ENCODE measurements around the gene RGMB. TPM values are rescaled to one million over a fixed set of nuclear protein-coding genes. Genes with fewer than 3 reads are reported as not detected.

The RGMB gene
- total RNA-seq, 2 donors from 2014 or later, result 60.2 to 71.6 TPM

DNA sequence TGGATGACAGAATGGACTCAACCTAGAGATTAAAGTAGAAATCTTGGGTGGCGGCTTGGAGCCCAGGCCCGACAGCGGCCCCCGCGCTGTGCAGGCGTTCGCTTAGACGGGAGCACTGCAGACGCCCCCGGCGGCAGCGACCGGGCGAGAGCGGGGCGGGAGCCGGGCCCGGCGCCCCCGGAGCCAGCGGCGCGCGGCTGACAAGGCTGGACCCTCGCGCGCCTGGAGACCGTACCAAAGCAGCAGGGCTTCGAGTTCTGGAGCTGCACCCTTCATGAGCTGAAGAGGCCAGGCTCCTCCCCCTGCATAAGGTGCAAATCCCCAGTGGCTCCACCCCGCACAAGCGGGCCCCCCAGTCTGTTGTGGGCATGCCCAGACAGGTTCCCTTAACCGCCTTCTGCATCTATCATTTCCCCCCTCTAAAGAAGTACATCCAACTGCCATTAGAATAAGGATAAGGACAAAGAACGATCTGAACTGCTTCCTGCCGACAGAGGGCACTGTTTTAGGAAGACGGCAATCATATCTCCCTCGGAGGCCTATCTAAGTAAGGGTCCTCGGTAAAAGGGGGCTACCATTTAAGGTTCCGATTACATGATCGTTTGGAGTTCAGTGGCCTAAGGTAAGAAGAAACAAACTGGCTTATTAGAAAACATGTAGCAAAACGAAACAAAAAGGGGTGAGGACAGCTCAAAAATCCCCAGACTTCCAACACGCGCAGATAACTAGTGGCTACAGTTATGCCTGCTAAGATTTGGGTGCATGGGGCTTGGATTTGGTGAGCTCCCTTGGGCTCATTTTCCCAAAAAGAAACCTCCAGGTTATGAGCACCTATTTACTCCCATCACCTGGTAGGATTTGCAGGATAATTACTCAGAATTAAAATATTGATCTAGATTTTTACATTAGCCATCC, 66.3 kb downstream of the RGMB start:
- Mint-ChIP-seq H3K27ac (no peak overlapping the region), H3K4me1 (no peaks in the 10 kb centered on the region), H3K4me3 (peak overlapping the region; percentile 3), H3K27me3 (ENCODE audit: insufficient read depth) (no peaks in the 10 kb centered on the region), H3K36me3 (ENCODE audit: low read depth) (peaks cover 2% of the 10 kb centered on the region), H3K9me3 (peaks cover 23% of the 10 kb centered on the region)
- DNase-seq, result peak; percentile 48
- H3K36me3 ChIP-seq (ENCODE audit: control insufficient read depth, insufficient read depth, low read length), result no peaks in the 10 kb centered on the region
- H3K9me3 ChIP-seq (ENCODE audit: control insufficient read depth, low read length), result peaks cover 19% of the 10 kb centered on the region
- H3K4me3 ChIP-seq (ENCODE audit: low read length), result no peak overlapping the region
- H3K4me1 ChIP-seq (ENCODE audit: control insufficient read depth, insufficient read depth, low read length), result no peaks in the 10 kb centered on the region
- peak; percentile 67 for TF ChIP-seq CTCF (conservative IDR thresholded peaks at IDR 0.05)
- no peaks in the 10 kb centered on the region for H3K27me3 ChIP-seq (ENCODE audit: control insufficient read depth, insufficient read depth, low read length, poor library complexity, severe bottlenecking)
- H3K27ac ChIP-seq (ENCODE audit: low read depth, low read length), result no peak overlapping the region
- H3K9ac ChIP-seq (ENCODE audit: extremely low read depth, low read length, poor library complexity, severe bottlenecking), result no peak overlapping the region
- WGBS, 2 experiments (ENCODE audit: insufficient coverage in 1 of 2, insufficient read length in 1 of 2), result 95 to 96% methylated on average over 33 to 42 of the region's 42 CpGs

DNA sequence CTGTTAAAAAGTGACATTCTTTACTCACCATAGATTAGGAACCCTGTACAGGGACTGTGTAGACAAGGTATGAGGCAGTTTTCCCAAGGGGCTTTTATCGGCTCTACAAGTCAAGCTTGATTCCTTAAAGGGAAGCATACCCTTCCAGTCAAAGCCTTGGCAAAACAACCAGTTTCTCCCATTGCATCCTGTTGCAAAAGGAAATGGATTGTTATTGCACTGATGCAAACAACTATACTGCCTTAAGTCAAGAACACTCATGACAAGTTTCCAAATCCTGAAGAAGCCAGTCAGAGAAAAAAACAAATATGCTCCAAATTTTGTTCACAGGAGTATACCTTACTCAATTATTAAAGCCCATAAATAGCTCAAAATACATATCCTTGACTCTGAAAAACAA, 67.5 kb downstream of the RGMB start:
- no peak for TF ChIP-seq CTCF (conservative IDR thresholded peaks at IDR 0.05)
- no peak overlapping the region for H3K27ac Mint-ChIP-seq
- 95% methylated on average over 1 of the region's 1 CpG; no CpG with 5 or more reads in 1 of the 2 experiments for WGBS, 2 experiments (ENCODE audit: insufficient coverage in 1 of 2, insufficient read length in 1 of 2)

DNA sequence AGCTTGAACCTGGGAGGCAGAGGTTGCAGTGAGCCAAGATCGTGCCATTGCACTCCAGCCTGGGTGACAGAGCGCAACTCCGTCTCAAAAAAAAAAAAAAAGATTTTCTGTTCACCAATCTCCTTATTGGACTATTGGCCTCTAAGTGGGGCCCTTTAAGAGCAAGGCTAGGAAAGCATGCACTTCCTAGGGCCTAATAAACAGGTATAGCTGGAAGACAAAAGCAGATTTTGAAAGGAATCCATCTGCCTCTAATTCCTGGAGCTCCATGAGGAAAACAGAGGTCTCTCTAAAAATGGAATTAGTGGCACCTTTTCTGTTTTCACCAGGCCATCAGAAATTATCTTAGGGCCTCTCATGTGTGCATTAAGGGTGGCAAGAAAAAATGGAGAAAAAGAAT, 70.0 kb downstream of the RGMB start:
- no peak overlapping the region for H3K27ac ChIP-seq (ENCODE audit: low read depth, low read length)
- Mint-ChIP-seq H3K9me3 (peaks cover 44% of the 10 kb centered on the region), H3K36me3 (ENCODE audit: low read depth) (peaks cover 2% of the 10 kb centered on the region), H3K27ac (no peak overlapping the region), H3K27me3 (ENCODE audit: insufficient read depth) (no peaks in the 10 kb centered on the region), H3K4me3 (no peak overlapping the region), H3K4me1 (no peaks in the 10 kb centered on the region)
- no peaks in the 10 kb centered on the region for H3K36me3 ChIP-seq (ENCODE audit: control insufficient read depth, insufficient read depth, low read length)
- no peak overlapping the region for H3K4me3 ChIP-seq (ENCODE audit: low read length)
- peaks cover 27% of the 10 kb centered on the region for H3K9me3 ChIP-seq (ENCODE audit: control insufficient read depth, low read length)
- TF ChIP-seq CTCF (conservative IDR thresholded peaks at IDR 0.05), result no peak
- 96 to 99% methylated on average over 3 of the region's 3 CpGs for WGBS, 2 experiments (ENCODE audit: insufficient coverage in 1 of 2, insufficient read length in 1 of 2)
- no peak overlapping the region for H3K9ac ChIP-seq (ENCODE audit: extremely low read depth, low read length, poor library complexity, severe bottlenecking)
- DNase-seq, result no peak
- no peaks in the 10 kb centered on the region for H3K4me1 ChIP-seq (ENCODE audit: control insufficient read depth, insufficient read depth, low read length)
- no peaks in the 10 kb centered on the region for H3K27me3 ChIP-seq (ENCODE audit: control insufficient read depth, insufficient read depth, low read length, poor library complexity, severe bottlenecking)

More for the DNA sequence above, 67.5 kb downstream of the RGMB start:
- no peak overlapping the region for H3K4me3 Mint-ChIP-seq
- peaks cover 27% of the 10 kb centered on the region for H3K9me3 ChIP-seq (ENCODE audit: control insufficient read depth, low read length)
- H3K4me1 Mint-ChIP-seq, result no peaks in the 10 kb centered on the region
- H3K36me3 ChIP-seq (ENCODE audit: control insufficient read depth, insufficient read depth, low read length), result no peaks in the 10 kb centered on the region
- no peak for DNase-seq
- H3K9me3 Mint-ChIP-seq, result peaks cover 35% of the 10 kb centered on the region
- H3K27ac ChIP-seq (ENCODE audit: low read depth, low read length), result no peak overlapping the region
- no peak overlapping the region for H3K4me3 ChIP-seq (ENCODE audit: low read length)
- H3K9ac ChIP-seq (ENCODE audit: extremely low read depth, low read length, poor library complexity, severe bottlenecking), result no peak overlapping the region
- H3K36me3 Mint-ChIP-seq (ENCODE audit: low read depth), result peaks cover 2% of the 10 kb centered on the region
- no peaks in the 10 kb centered on the region for H3K4me1 ChIP-seq (ENCODE audit: control insufficient read depth, insufficient read depth, low read length)
- no peaks in the 10 kb centered on the region for H3K27me3 ChIP-seq (ENCODE audit: control insufficient read depth, insufficient read depth, low read length, poor library complexity, severe bottlenecking)
- no peaks in the 10 kb centered on the region for H3K27me3 Mint-ChIP-seq (ENCODE audit: insufficient read depth)
